ACHN (cell line): Measurements from ENCODE around the gene RHBDD1.

Experiments used
- DNase-seq: peaks from one replicate; pipeline ENCODE4 v3.0.0-alpha.2; 2015
- in situ Hi-C: cut with HindIII; loops from 2 replicates; pipeline ENCODE4 v1.10.0; 2017; ENCODE audit warnings: low sequenced_read_pairs, low pct_ligation_motif_present, low pct_unique_long_range_greater_than_20kb

The RHBDD1 gene

GRCh38 chr2:226962176-226962773 lies 126.4 kb downstream of the RHBDD1 start:
- no peak for DNase-seq
- in situ Hi-C loops, result no loop called here

GRCh38 chr2:226963528-226963927 lies 127.7 kb downstream of the RHBDD1 start:
- peak; percentile 73 for DNase-seq
- in situ Hi-C loops, result no loop called here

- in situ Hi-C loops, result no loop called here
- DNase-seq, result no peak
These were observed 129.5 kb downstream of the RHBDD1 start for GRCh38 chr2:226965376-226965775.

GRCh38 chr2:226969417-226970080 lies 133.7 kb downstream of the RHBDD1 start:
- DNase-seq, result no peak
- in situ Hi-C loops, result no loop called here

GRCh38 chr2:226970362-226970761 lies 134.5 kb downstream of the RHBDD1 start:
- in situ Hi-C loops, result no loop called here
- no peak for DNase-seq

- DNase-seq, result no peak
- in situ Hi-C loops, result no loop called here
These were observed 135.2 kb downstream of the RHBDD1 start for GRCh38 chr2:226971084-226971483.

GRCh38 chr2:226971770-226972169 lies 135.9 kb downstream of the RHBDD1 start:
- DNase-seq, result no peak
- in situ Hi-C loops, result no loop called here

- no peak for DNase-seq
- in situ Hi-C loops, result no loop called here
These were observed 138.0 kb downstream of the RHBDD1 start for GRCh38 chr2:226973816-226974215.

GRCh38 chr2:226977775-226978190 lies 141.9 kb downstream of the RHBDD1 start:
- in situ Hi-C loops, result no loop called here
- no peak for DNase-seq

- in situ Hi-C loops, result no loop called here
- no peak for DNase-seq
These were observed 142.4 kb downstream of the RHBDD1 start for GRCh38 chr2:226978300-226978699.

GRCh38 chr2:226979004-226979403 lies 143.2 kb downstream of the RHBDD1 start:
- in situ Hi-C loops, result no loop called here
- DNase-seq, result no peak

GRCh38 chr2:226981791-226982326 lies 146.0 kb downstream of the RHBDD1 start:
- DNase-seq, result no peak
- in situ Hi-C loops, result no loop called here

GRCh38 chr2:226983895-226984749 lies 148.3 kb downstream of the RHBDD1 start:
- in situ Hi-C loops, result no loop called here
- no peak for DNase-seq

- peak; percentile 68 for DNase-seq
- in situ Hi-C loops, result no loop called here
These were observed 149.1 kb downstream of the RHBDD1 start for GRCh38 chr2:226984750-226985582.

GRCh38 chr2:226985583-226985946 lies 149.7 kb downstream of the RHBDD1 start:
- no peak for DNase-seq
- in situ Hi-C loops, result no loop called here

GRCh38 chr2:226991663-226992062 lies 155.8 kb downstream of the RHBDD1 start:
- DNase-seq, result no peak
- in situ Hi-C loops, result no loop called here

GRCh38 chr2:226993171-226993570 lies 157.3 kb downstream of the RHBDD1 start:
- no peak for DNase-seq
- in situ Hi-C loops, result no loop called here

- DNase-seq, result no peak
- in situ Hi-C loops, result no loop called here
These were observed 158.9 kb downstream of the RHBDD1 start for GRCh38 chr2:226994775-226995174.
